ENCODE results near the gene CDK6. TPM values are rescaled to one million over a fixed set of nuclear protein-coding genes. Genes with fewer than 3 reads are reported as not detected.

CDK6 gene
- total and polyA plus RNA-seq, 9 of the 15 experiments (the other 6 are each of a cell fraction or from before 2014, with no cell fraction given), result 7.6 to 109 (median 44.4) TPM

DNA sequence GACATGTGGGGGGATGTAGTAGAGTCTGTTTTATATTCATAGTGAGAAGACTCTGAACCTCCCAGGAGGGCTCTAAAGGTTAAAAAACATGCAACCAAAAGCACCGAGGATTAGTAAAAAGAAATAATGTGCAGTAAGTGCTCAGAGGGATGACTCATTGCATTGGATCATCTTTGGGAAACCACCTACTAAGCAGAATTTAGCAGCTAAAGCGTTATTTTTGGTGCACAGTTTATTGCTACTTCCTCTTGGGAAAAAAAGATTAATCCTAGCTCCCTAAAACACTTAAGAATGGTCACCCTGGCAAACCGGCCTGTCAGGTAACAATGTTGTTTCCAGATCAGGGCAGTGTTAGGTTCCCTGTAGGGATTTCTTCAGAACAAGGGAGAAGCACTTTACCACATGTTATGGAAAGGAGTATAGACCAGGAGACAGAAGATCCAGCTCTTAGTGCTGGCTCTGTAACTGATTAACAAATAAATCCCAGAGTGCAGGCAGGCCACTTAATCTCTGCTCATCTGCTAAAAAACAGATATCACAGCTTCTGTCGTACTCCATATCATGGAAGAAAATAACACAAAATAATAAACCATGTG is 201.4 kb downstream of the CDK6 start (continued):
- TF ChIP-seq, protein P1, sequence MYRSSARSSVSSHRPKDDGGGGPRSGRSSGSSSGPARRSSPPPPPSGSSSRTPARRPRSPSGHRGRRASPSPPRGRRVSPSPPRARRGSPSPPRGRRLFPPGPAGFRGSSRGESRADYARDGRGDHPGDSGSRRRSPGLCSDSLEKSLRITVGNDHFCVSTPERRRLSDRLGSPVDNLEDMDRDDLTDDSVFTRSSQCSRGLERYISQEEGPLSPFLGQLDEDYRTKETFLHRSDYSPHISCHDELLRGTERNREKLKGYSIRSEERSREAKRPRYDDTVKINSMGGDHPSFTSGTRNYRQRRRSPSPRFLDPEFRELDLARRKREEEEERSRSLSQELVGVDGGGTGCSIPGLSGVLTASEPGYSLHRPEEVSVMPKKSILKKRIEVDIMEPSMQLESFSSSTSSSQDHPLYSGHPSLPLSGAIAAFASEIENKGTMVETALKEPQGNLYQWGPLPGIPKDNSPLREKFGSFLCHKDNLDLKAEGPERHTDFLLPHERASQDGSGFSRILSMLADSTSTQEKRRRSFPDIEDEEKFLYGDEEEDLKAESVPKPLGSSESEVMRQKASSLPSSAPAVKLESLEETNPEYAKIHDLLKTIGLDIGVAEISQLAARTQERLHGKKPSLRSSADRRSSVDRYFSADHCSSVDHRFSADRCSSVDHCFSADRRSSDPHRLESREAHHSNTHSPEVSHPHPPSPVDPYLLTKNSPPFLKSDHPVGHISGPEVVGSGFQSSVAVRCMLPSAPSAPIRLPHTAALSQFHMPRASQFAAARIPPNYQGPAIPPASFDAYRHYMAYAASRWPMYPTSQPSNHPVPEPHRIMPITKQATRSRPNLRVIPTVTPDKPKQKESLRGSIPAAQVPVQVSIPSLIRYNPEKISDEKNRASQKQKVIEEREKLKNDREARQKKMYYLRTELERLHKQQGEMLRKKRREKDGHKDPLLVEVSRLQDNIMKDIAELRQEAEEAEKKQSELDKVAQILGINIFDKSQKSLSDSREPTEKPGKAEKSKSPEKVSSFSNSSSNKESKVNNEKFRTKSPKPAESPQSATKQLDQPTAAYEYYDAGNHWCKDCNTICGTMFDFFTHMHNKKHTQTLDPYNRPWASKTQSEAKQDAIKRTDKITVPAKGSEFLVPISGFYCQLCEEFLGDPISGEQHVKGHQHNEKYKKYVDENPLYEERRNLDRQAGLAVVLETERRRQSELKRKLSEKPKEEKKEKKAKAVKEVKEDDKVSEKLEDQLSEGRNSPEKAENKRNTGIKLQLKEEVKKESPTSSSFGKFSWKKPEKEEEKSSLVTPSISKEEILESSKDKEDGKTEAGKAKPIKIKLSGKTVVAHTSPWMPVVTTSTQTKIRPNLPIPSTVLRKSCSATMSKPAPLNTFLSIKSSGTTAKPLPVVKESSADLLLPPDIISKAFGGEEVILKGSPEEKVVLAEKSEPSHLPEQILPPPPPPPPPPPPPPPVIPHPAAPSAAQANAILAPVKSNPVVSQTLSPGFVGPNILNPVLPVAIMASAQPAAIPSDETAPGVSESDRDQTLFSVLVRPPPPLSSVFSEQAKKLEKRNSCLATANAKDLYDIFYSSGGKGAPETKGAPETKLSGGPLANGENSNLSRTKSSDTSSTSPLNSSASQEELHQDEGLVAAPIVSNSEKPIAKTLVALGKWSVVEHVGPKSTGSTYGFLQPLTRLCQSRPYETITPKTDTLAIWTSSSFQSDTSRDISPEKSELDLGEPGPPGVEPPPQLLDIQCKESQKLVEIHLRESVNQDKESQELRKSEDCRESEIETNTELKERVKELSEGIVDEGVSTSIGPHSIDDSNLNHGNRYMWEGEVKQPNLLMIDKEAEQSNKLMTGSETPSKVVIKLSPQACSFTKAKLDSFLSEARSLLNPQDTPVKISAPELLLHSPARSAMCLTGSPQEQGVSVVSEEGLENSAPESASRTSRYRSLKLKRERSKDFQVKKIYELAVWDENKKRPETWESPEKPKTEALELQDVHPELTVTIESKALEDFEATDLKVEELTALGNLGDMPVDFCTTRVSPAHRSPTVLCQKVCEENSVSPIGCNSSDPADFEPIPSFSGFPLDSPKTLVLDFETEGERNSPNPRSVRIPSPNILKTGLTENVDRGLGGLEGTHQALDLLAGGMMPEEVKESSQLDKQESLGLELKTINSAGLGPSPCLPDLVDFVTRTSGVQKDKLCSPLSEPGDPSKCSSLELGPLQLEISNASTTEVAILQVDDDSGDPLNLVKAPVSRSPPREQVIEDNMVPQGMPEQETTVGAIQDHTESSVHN (IDR thresholded peaks at IDR 0.05; ENCODE audit: borderline replicate concordance in 1 of 2, low read depth in 1 of 2), result peak in 1 of 2 experiments; percentile 56; a peak in 1 of 4 replicates
- TF ChIP-seq, protein P2, sequence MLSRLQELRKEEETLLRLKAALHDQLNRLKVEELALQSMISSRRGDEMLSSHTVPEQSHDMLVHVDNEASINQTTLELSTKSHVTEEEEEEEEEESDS (CRISPR knock-in tag; IDR thresholded peaks at IDR 0.05), result no peak
- TF ChIP-seq MAFK (IDR thresholded peaks at IDR 0.05; ENCODE audit: low read length), result peak; percentile 58
- peak; percentile 96 for TF ChIP-seq ZKSCAN1 (IDR thresholded peaks at IDR 0.05; ENCODE audit: low read depth, low read length)
- peak; percentile 57; the same call in 1 of the 2 replicates for TF ChIP-seq SMARCA4 (IDR thresholded peaks at IDR 0.05)
- peak; percentile 12 for TF ChIP-seq BDP1 (IDR thresholded peaks at IDR 0.05; ENCODE audit: insufficient read depth, insufficient read length)
- no peak for TF ChIP-seq KAT7 (CRISPR knock-in tag; IDR thresholded peaks at IDR 0.05; ENCODE audit: borderline replicate concordance)
- TF ChIP-seq CREM (IDR thresholded peaks at IDR 0.05; ENCODE audit: low read depth), result no peak
- no peak for TF ChIP-seq EP400 (IDR thresholded peaks at IDR 0.05)
- no peak for TF ChIP-seq ZNF175 (CRISPR knock-in tag; IDR thresholded peaks at IDR 0.05; ENCODE audit: low read depth)
- no peak for TF ChIP-seq NR2C1 (IDR thresholded peaks at IDR 0.05)
- no peak for TF ChIP-seq NR2C1 (tag; IDR thresholded peaks at IDR 0.05)
- TF ChIP-seq NEUROD1 (IDR thresholded peaks at IDR 0.05; ENCODE audit: borderline replicate concordance, low read depth, low read length, partially characterized antibody), result no peak
- TF ChIP-seq, protein P3, sequence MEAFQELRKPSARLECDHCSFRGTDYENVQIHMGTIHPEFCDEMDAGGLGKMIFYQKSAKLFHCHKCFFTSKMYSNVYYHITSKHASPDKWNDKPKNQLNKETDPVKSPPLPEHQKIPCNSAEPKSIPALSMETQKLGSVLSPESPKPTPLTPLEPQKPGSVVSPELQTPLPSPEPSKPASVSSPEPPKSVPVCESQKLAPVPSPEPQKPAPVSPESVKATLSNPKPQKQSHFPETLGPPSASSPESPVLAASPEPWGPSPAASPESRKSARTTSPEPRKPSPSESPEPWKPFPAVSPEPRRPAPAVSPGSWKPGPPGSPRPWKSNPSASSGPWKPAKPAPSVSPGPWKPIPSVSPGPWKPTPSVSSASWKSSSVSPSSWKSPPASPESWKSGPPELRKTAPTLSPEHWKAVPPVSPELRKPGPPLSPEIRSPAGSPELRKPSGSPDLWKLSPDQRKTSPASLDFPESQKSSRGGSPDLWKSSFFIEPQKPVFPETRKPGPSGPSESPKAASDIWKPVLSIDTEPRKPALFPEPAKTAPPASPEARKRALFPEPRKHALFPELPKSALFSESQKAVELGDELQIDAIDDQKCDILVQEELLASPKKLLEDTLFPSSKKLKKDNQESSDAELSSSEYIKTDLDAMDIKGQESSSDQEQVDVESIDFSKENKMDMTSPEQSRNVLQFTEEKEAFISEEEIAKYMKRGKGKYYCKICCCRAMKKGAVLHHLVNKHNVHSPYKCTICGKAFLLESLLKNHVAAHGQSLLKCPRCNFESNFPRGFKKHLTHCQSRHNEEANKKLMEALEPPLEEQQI (IDR thresholded peaks at IDR 0.05), result no peak
- no peak for TF ChIP-seq TARDBP (IDR thresholded peaks at IDR 0.05)
- TF ChIP-seq TEAD1 (CRISPR knock-in tag; IDR thresholded peaks at IDR 0.05), result no peak
- TF ChIP-seq IFI16 (CRISPR knock-in tag; IDR thresholded peaks at IDR 0.05), result no peak
- TF ChIP-seq CBX1 (IDR thresholded peaks at IDR 0.05; ENCODE audit: low read depth), result no peak

All from K562 (cell line).